Endothelial cell of umbilical vein (primary cell): ENCODE results near the gene NRXN3. TPM values are rescaled to one million over a fixed set of nuclear protein-coding genes. Genes with fewer than 3 reads are reported as not detected.

Experiments used
- BruUV-seq: library from RNA; stranded (reverse); fragments of 400-500 nt; replicated peaks from 2 replicates; lab custom pipeline; 2021; lab: Mats Ljungman, UMichigan
- CTCF ChIA-PET: fragments of 300-600, 350-600 bp; sonication (Branson Sonifier 250); formaldehyde crosslinking; loops from one replicate; lab custom pipeline; 2021; ENCODE audit warnings: antibody characterized with exemption, inconsistent platforms; lab: Charles Lee
- POLR2A ChIA-PET: fragments of 300-600, 350-600 bp; sonication (Branson Sonifier 250); formaldehyde crosslinking; loops from one replicate; lab custom pipeline; 2021; ENCODE audit warnings: antibody characterized with exemption, inconsistent platforms; lab: Charles Lee
- DNase-seq: peaks from one replicate; pipeline ENCODE4 v3.0.0-alpha.2; 2011; ENCODE audit warnings: low read depth, low spot score
- FAIRE-seq: peaks from 2 replicates; lab custom pipeline; 2011; peaks lifted over from hg19 to GRCh38; lab: Jason Lieb, UNC
- H2AFZ ChIP-seq: 2 replicates; pipeline ENCODE4 v1.6.0; 2012; ENCODE audit warnings: low read depth, low read length, control low read depth, inconsistent platforms
- H3K27ac ChIP-seq: 2 replicates; pipeline ENCODE4 v1.5.1; 2011; ENCODE audit warnings: low read depth, mild to moderate bottlenecking, control low read depth, low read length, moderate library complexity; ENCODE audit not compliant: insufficient read depth
- H3K27me3 ChIP-seq, 2 experiments: 2 replicates each; pipeline versions ENCODE4 v1.6.0 to v1.6.1; 2011; ENCODE audit warnings: low read length in 2 of 2, mixed read lengths in 1 of 2; ENCODE audit not compliant: control insufficient read depth in 2 of 2, insufficient read depth in 2 of 2
- H3K36me3 ChIP-seq, 2 experiments: 2 replicates in 1 of 2; 3 replicates in 1 of 2; pipeline ENCODE4 v1.5.1; 2011; ENCODE audit warnings: low read length in 2 of 2, mild to moderate bottlenecking in 1 of 2, moderate library complexity in 1 of 2; ENCODE audit not compliant: control insufficient read depth in 2 of 2, insufficient read depth in 2 of 2; ENCODE audit errors: extremely low read depth in 1 of 2
- H3K4me1 ChIP-seq: 3 replicates; pipeline ENCODE4 v1.5.1; 2011; ENCODE audit warnings: mild to moderate bottlenecking, low read length; ENCODE audit not compliant: control insufficient read depth, insufficient read depth; ENCODE audit errors: extremely low read depth
- H3K4me2 ChIP-seq: 2 replicates; pipeline ENCODE4 v1.6.1; 2011; ENCODE audit warnings: low read length, control low read depth, mixed read lengths; ENCODE audit not compliant: insufficient read depth
- H3K4me3 ChIP-seq, 3 experiments: fragments of 200-600 bp in 1 of 3; sonication (generic), shearing (Covaris generic) in 1 of 3; replicated peaks in 1 of 3; 2 replicates each; pipeline ENCODE4 v1.5.1; 2011 to 2016; ENCODE audit warnings: control low read depth in 3 of 3, low read length in 3 of 3, mild to moderate bottlenecking in 2 of 3, inconsistent platforms in 1 of 3, low read depth in 1 of 3, moderate library complexity in 1 of 3; ENCODE audit not compliant: insufficient read depth in 1 of 3
- H3K79me2 ChIP-seq: 2 replicates; pipeline ENCODE4 v1.6.0; 2012; ENCODE audit warnings: low read length, inconsistent platforms; ENCODE audit not compliant: control insufficient read depth, insufficient read depth
- H3K9ac ChIP-seq: replicated peaks from 2 replicates; pipeline ENCODE3; 2011; ENCODE audit warnings: low read length, control low read depth; ENCODE audit not compliant: insufficient read depth; ENCODE audit errors: extremely low read depth
- H3K9me1 ChIP-seq: replicated peaks from 3 replicates; pipeline ENCODE4 v1.6.0; 2011; ENCODE audit warnings: mild to moderate bottlenecking, low read length; ENCODE audit not compliant: control insufficient read depth, insufficient read depth; ENCODE audit errors: extremely low read depth
- H3K9me3 ChIP-seq: replicated peaks from 2 replicates; pipeline ENCODE4 v1.5.1; 2012; ENCODE audit warnings: low read length, inconsistent platforms; ENCODE audit not compliant: control insufficient read depth, insufficient read depth
- H4K20me1 ChIP-seq: replicated peaks from 2 replicates; pipeline ENCODE3; 2011; ENCODE audit warnings: mild to moderate bottlenecking, low read length; ENCODE audit not compliant: control insufficient read depth, insufficient read depth; ENCODE audit errors: extremely low read depth
- CTCF ChIP-seq, 2 donors: IDR thresholded peaks; 1 replicate in 1 of 2; 2 replicates in 1 of 2; pipeline ENCODE4 v1.5.1; 2011; ENCODE audit warnings: low read length in 2 of 2, mild to moderate bottlenecking in 2 of 2, moderate library complexity in 2 of 2, control low read depth in 1 of 2, inconsistent platforms in 1 of 2, low read depth in 1 of 2; ENCODE audit not compliant: insufficient read depth in 1 of 2; ENCODE audit errors: extremely low read depth in 1 of 2
- FOS ChIP-seq: IDR thresholded peaks from 2 replicates; pipeline ENCODE4 v1.6.1; 2011; ENCODE audit warnings: mild to moderate bottlenecking, low read length, moderate library complexity, borderline replicate concordance; ENCODE audit not compliant: insufficient read depth
- GATA2 ChIP-seq: IDR thresholded peaks from 2 replicates; pipeline ENCODE4 v1.7.0; 2011; ENCODE audit warnings: low read depth, mild to moderate bottlenecking, moderate library complexity, mixed read lengths, low read length; ENCODE audit not compliant: insufficient read length, insufficient read depth
- MYC ChIP-seq: IDR thresholded peaks from one replicate; pipeline ENCODE4 v1.6.1; 2011; ENCODE audit warnings: mild to moderate bottlenecking, low read depth, low read length
- POLR2A ChIP-seq: IDR thresholded peaks from 2 replicates; pipeline ENCODE4 v1.6.1; 2012; ENCODE audit warnings: low read depth, mild to moderate bottlenecking, control low read depth, low read length
- POLR2AphosphoS5 ChIP-seq: IDR thresholded peaks from 2 replicates; pipeline ENCODE4 v1.6.1; 2012; ENCODE audit warnings: low read depth, mild to moderate bottlenecking, control low read depth, low read length, moderate library complexity; ENCODE audit not compliant: insufficient read depth
- dilution Hi-C: fragments of 300-500 bp; cut with MboI; formaldehyde crosslinking; loops from one replicate; pipeline ENCODE4 v1.15.0; 2019; ENCODE audit warnings: low sequenced_read_pairs; ENCODE audit not compliant: extremely low pct_ligation_motif_present
- intact Hi-C: fragments of 100-400 bp; cut with micrococcal nuclease; formaldehyde crosslinking; loops from one replicate; pipeline ENCODE4 v1.10.0; 2022
- polyA plus RNA-seq, 4 experiments: library from polyadenylated mRNA; depleted of rRNA in 3 of 4; stranded (reverse) in 3 of 4; unstranded in 1 of 4; fragments of >200 nt; gene quantifications; 2 replicates each; pipeline versions ENCODE4 v1.2.1 to v1.2.3, GENCODE V29; 2011 to 2012; ENCODE audit warnings: missing spikeins in 1 of 4
- total RNA-seq: library from RNA; stranded (reverse); gene quantifications from 2 replicates; pipeline ENCODE4 v1.2.3, GENCODE V29; 2021

NRXN3 gene
- total and polyA plus RNA-seq, 2 donors (not counting 3 experiments of a cell fraction or from before 2014, with no cell fraction given), result 0.72 to 4.2 TPM

- Histone ChIP-seq H3K27ac (no peak overlapping the region), H3K4me1 (no peaks in the 10 kb centered on the region)
- no TSS peak for BruUV-seq
These were observed 1167.6 kb downstream of the NRXN3 start for GRCh38 chr14:79337761-79338160.

More at GRCh38 chr14:79337761-79338160, 1167.6 kb downstream of the NRXN3 start:
- H3K4me2 ChIP-seq, result no peak overlapping the region
- ChIA-PET CTCF (no interaction called here), POLR2A (no interaction called here)
- no peaks in the 10 kb centered on the region for H3K27me3 ChIP-seq
- DNase-seq (no peak), FAIRE-seq (no peak)
- no peaks in the 10 kb centered on the region for H3K79me2 ChIP-seq
- H4K20me1 ChIP-seq, result no peaks in the 10 kb centered on the region
- no peaks in the 10 kb centered on the region for H3K36me3 ChIP-seq
- intact Hi-C loops, result no loop called here
- no peak overlapping the region for H3K4me3 ChIP-seq
- dilution Hi-C loops, result no loop called here
- TF ChIP-seq MYC (no peak), CTCF (IDR thresholded peaks at IDR 0.05; ENCODE audit: extremely low read depth in 1 of 2, insufficient read depth in 1 of 2, low read depth in 1 of 2, low read length in 2 of 2) (no peak), POLR2A (no peak), GATA2 (no peak), POLR2AphosphoS5 (no peak), FOS (no peak)
- no peak overlapping the region for H2AFZ ChIP-seq
- no peaks in the 10 kb centered on the region for H3K9me1 ChIP-seq
- no peaks in the 10 kb centered on the region for H3K9me3 ChIP-seq
- no peak overlapping the region for H3K9ac ChIP-seq
